Activated CD8-positive, alpha-beta memory T cell treated with anti-CD3 and anti-CD28 coated beads, Interleukin-2, amount 50 U/mL, for 4 hours (primary cell): Measurements from ENCODE around the gene NUDT22.
A peak's percentile ranks its signal among the peaks of the same experiment; 100 is the strongest.

ENCODE experiments used
- DNase-seq: peaks from one replicate; pipeline ENCODE4 v3.0.0-alpha.2; 2020

The NUDT22 gene, protein sequence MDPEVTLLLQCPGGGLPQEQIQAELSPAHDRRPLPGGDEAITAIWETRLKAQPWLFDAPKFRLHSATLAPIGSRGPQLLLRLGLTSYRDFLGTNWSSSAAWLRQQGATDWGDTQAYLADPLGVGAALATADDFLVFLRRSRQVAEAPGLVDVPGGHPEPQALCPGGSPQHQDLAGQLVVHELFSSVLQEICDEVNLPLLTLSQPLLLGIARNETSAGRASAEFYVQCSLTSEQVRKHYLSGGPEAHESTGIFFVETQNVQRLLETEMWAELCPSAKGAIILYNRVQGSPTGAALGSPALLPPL

GRCh38 chr11:64225608-64226506 lies at the start of gene NUDT22, which contains the start of gene TRPT1:
NUDT22 (plus strand) TSS chr11:64226274; CDS start chr11:64226653, 379 bp downstream.
TRPT1 (minus strand) TSS chr11:64226186; CDS start chr11:64225860, 326 bp downstream.
- DNase-seq, result peak; percentile 94

DNA sequence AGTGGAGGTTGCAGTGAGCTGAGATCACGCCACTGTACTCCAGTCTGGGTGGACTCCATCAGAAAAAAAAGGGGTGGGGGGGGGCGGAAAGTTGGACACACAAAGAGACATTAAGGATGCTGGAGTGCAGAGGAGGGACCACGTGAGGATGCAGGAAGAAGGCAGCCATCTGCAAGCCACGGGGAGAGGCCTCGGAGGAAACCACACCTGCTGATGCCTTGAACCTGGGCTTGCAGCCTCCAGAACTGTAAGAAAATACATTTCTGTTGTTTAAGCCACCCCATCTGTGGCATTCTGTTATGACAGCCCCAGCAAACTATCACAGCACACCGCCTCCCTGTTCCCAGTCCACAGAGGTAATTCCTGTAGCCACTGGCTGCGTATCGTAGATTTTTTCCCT lies 49.3 kb upstream of the NUDT22 start:
- DNase-seq, result no peak

DNA sequence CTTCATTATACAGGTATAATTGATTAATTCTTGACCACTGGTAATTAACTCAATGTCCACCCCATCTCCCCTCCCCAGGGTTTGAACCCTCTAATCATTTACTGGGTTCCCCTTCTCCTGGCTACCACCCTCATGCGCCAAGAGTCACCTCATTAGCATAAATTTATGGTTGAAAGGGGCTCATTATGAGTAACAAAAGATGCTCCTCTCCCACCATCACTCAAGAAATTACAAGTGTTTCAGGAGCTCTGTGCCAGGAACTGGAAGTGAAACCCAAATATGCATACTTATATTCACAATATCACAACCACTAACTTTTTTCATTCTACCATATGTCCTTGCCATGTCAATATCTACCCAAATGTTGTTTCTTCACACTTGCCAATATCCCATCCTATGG lies 47.9 kb upstream of the NUDT22 start:
- DNase-seq, result no peak

DNA sequence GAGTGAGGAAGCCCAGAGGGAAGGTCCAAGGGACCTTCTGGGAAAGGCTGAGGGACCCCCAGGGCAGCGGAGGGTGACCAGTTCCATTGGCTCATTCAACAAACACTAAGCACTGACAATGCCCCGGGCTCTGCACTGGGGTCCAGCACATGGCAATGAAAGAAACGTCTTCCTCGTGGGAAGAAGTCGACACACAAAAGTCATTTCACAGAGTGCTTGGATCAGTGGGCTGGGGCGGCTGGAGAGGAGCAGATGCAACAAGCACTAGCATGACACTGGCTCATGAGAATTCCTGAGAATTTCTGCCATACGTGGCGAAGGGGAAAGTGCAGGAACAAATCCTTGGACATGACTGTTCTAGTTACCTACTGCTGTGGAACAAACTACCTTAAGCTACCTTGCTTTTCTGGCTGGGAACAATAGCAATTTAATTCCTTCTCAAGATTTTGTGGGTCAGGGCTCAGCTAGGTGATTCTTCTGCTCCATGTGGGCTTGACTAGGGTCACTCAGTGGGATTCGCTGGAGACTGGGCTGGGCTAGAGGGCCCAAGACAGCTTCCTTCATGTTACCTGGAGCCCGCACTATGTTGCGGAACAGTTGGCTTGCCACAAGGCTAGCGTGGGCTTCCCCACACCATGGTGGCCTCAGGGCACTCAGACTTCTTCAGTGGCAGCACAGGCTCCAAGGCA lies 47.0 kb upstream of the NUDT22 start:
- DNase-seq, result no peak

DNA sequence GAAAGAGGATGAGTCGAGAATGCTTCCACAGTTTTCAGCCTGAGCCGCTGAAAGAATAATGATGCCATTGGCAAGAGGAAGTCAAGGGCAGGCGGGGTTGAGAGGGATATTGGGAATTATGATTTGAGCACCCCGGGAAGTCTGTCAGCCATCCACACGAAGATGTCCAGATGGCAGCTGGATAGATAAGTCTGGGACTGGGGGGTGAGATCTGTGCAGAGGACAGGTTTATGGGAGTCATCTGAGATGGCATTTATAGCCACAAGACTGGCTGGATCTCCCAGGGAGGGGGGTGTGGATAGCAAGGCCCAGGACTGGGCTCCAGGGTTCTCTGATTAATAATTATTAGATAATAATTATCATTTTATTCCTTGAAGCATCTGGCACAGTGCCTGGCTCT lies 45.2 kb upstream of the NUDT22 start:
- no peak for DNase-seq

DNA sequence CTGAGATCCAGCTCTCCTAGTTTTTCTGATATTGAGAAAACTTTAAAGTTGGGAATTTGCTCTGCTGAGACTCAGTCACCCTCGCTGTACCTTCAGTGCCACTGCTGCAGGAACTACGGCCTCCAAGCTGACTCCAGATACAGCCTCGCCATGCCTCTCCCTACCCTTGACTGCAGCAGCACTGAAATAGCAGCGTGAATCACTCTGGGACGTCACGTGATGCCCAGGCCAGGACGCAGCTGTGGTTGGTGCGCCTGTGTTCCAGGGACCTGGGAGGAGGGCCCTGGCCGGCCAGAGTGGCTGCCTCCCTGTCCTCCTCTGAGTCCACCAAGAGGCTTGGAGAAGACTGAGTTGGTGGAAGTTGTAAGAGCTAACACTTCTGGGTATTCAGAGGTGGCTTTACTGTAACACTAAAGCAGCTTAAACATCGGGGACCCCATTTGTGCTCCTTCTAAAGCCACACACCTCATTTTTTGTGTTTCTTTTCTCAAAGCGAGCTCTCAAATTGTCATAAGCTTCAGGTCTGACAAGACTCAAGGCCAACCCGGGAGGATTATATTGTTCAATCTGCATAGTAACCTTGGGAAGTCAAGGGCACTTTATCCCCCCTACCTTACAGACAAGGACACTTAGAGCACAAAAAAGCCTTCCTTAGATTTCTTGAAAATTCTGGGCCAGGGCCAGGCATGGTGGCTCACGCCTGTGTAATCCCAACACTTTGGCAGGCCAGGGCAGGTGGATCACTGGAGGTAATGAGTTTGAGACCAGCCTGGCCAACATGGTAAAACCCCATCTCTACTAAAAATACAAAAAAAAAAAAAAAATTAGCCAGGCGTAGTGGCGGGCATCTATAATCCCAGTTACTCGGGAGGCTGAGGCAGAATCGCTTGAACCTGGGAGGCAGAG lies 44.3 kb upstream of the NUDT22 start:
- DNase-seq, result peak; percentile 47

DNA sequence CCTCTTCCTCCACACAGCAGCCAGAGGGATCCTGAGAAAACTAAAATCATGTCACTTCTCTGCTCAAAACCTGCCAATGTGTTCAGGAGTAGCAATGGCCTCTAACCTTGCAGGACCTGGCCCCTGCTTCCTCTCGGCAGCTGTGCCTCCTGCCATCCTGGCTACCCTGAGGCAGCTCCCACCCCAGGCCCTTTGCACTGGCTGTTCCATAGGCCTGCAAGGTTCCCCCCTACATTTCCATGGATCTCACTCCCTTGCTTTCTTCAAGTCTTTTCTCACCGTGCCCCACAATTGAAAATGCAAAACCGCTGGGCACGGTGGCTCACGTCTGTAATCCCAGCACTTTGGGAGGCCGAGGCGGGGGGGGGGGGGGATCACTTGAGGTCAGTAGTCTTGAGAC lies 42.2 kb upstream of the NUDT22 start:
- DNase-seq, result no peak

DNA sequence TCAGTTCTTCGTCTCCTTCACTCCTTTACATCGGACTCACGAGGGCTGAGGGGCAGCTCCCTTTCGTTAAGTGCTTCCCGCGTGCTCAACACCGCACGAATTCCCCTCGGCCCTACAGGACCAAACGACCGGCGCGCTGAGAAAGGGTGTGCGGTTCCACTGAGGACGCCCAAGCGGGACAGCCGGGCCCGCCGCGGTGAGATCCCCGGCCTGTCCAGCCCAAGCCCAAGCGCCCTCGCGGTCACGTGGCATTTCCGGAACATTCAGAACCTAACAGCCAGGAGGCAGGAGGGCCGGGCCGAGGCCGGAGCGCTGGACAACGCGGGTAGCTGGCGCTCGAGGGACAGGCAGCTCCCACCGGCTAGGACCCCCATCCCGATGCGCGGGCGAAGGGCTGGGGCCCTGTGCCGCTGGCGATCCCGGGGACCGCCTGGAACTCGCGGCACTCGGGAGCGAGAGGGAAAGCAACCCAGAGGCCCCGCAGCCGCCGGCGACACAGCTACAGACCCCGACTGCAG lies 40.8 kb upstream of the NUDT22 start:
- no peak for DNase-seq

DNA sequence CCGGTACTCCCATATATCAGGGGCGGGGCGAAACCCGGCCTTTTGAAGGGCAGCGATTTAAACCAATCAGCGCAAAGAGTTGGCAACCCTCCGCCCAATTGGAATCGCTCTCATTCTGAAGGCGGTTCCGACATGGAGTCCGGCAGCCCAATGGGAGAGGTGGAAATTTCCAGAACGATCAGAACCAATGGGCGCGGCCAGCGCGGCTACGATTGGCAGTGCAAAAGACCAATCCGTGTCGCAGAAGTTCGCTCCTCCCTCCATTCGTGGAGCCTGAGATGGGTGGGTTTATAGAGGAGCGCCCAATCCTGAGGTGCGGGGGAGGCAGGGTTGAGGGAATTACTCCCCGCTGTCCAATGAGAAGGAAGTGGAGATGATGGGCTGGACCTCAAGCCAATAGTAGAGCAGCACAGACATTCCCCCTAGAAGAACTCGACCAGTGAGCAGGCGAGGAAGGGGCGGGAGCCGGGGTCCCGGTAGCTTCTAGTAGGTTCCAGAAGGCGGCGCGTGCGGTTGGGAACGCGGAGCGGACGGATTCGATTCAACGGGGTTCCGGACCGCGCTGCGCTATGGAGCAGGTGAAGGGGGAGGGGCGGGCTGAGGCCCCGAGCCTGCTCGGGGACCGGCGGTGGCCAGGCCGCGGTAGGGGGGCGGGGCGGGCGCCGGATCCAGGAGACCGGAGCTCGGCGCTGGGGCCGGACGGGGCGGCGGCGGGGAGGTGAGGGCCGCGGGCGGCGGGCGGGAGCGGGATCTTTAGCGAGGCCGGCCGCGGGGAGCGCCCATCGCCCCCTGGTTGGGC lies 40.2 kb upstream of the NUDT22 start, which contains the start of gene STIP1:
TSS of gene STIP1 (plus strand) at position 479 of the 799 bp plus-strand sequence. CDS start at position 570, 91 bp downstream.
- peak; percentile 95 for DNase-seq

DNA sequence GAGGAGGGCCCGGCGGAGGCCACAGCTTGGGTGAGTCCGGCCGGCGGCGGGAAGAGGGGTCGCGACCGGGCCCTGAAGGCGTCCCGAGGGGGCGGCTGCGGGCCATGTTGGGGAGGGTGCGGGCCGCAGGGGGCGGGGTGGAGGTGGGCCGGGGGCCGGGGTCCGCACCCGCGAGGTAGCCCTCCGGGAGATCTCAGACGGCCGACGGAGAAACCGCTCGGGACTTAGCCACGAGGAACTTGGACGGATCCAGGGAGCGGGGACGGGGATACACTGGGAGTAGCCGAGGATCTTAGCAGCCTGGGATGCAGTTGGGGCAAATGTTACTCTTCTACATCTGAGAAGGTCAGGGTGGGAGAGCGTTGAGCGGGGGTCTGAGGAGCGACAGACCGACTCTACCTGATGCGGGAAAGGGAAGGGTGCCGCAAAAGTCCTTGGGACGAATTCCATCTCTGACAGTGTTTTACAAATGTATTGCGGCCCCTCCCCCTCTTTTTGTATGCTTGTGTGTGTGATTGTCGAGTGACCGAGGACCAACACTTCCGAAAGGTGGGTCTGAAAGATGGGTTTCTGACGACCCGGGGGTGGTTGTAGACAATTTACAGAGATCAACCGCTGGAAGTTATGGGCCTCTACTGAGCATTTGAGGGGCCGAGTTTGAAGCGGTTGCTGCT lies 39.4 kb upstream of the NUDT22 start:
- no peak for DNase-seq

DNA sequence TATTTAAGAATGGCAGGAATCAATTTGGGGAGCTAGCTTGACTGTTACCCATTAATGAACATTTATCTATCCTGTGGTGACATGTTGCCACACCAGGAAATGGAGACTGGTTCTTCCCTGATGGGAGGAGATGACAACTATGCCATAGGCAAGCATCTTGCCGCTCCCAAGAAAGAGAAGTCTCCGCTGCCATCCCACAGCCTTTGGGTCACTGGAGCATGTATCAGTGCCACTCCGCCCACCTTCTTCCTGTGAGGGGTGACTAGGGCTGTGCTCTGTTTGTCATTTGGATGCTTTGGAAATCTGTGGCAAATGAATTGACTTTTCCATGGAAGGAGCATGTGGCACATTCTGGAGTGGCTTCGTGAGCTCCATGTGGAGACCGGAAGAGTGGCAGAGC lies 33.6 kb upstream of the NUDT22 start:
- no peak for DNase-seq

- DNase-seq, result no peak
These were observed 29.4 kb upstream of the NUDT22 start for GRCh38 chr11:64196626-64197025.

DNA sequence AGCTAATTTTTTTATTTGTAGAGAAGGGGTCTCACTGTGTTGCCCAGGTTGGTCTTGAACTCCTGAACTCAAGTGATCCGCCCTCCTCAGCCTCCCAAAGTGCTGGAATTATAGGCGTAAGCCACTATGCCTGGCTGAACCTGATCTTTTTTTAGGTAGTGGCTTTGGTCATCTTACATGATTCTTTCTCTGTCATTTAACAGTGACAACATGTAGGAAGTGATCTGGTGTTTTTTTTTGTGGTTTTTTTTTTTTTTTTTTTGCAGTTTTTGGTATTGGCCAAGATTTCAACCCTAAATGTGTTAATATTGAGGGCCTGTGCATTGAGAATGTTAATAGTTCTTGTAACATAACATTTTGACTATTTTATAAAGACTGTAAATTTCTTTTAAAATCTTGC lies 27.6 kb upstream of the NUDT22 start:
- no peak for DNase-seq

DNA sequence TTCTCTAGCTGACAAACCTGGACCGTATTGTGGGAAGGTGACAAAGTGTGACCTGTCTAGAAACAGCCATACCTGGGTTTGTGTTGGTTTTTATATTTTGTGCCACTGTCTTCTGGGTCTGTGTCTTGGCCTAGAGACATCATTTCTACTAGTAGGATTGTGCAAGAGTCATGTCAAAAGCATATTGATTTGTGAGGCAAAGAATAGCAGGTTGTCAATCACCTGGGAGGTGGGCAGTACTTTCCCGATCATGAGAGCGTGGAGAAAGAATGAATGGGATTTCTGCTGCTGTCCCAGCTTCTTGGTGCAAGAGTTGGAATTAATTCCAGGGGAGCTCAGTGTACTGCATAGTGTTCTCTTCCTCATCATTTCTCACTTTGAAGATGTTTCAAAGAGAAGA lies 24.5 kb upstream of the NUDT22 start:
- no peak for DNase-seq

DNA sequence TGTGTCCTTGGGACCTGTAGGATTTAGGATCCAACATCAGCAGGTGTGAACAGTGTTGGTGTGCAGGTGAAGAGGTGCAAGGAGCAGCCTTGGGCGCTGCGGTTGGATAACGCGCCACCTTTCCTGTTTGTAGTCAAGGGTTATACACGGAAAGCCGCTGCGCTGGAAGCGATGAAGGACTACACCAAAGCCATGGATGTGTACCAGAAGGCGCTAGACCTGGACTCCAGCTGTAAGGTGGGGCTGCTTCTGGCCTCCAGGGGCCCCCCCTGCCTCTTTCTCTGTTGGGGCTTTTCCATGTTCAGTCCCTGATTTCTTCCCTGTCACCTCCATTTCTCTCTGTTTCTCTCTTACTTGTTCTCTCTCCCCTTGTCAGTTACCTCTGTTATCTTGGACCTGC lies 23.1 kb upstream of the NUDT22 start:
- no peak for DNase-seq

DNA sequence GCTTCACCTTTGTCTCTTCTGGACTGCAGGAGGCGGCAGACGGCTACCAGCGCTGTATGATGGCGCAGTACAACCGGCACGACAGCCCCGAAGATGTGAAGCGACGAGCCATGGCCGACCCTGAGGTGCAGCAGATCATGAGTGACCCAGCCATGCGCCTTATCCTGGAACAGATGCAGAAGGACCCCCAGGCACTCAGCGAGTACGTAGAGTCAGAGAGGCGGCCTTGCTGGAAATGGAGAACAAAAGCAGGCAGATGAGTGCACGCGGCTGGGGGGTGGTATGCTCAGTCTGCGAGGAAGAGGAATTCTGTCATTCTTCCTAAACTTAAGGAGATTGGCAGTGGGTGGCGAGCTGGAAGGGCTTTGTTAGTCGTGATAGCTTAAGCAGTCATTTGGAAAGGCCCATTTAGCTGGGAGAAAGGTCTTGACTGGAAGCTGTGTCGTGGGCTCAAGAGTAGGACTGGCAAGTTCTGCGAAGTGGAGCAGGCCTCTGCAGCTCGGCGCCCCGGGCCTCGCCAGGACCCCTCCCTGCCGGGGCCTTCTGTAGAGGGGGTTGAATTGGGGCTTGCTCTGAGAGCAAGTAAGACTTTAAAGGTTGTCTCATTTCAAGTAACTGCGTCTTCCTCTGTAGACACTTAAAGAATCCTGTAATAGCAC lies 22.5 kb upstream of the NUDT22 start:
- no peak for DNase-seq

- DNase-seq, result no peak
These were observed 22.0 kb upstream of the NUDT22 start for GRCh38 chr11:64204080-64204440.

DNA sequence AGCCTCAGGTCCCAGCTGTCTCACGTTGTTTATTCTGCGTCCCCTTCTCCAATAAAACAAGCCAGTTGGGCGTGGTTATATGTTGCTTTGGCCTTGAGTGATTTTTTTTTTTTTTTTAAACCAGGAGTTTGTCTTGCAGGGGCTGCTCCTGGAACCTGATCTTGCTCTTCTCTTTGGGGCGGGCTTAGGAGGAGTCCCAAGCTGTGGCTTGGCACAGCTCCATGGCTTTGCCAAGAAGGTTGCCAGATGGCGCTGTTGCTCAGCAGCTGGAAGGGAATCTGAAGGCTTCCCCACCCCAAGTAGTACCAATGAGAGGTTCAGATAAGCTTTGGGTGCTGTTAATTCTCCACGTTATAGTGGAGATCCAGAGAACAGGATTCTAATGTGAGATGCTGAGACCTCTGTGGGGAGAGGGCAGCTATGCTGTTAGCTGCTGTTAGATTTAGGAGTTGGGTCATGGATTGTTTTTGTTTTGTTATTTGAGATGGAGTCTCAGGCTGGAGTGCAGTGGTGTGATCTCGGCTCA lies 21.5 kb upstream of the NUDT22 start:
- DNase-seq, result peak; percentile 84

DNA sequence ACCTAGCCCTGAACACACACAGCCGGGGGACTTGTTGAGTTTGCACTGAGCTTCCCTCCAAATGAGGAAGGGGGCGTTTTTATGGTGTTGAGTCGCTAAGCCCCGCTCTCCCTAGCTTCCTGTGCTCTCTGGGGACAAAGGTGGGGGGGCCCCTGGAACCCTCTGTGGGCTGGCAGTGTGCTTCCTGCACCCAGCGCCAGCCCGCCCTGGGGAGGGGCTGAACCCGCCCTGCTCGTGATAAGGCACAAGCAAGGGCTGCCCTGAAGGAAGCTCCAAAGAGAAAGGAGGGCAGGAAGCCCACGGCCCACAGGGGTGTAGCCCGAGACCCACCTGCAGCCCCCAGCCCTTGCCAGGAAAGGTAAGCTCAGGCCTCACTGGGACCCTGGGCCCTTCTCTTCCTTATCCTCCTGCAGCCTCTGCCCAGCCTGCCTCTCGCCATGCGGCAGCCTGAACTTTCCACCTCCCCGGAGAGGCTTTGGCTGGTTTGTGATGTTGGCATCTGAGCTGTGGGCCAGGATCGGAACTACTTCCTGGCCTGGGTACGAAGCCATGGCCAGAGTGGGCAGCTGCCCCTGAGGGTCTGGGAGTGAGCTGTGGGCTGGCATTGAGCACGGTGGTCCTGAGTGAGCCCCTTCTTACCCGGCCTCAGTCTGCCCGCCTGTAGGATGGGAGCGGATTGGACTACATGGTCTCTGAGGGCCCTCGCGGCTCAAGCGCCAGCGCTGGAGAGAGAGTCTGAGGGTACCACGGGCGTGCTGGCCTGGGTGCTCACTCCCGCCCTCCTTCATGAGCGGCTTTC lies 19.4 kb upstream of the NUDT22 start, which contains the start of gene FERMT3:
TSS of gene FERMT3 (plus strand) at position 265 of the 799 bp plus-strand sequence. CDS start 644 bp downstream, outside the sequence.
- peak; percentile 76 for DNase-seq
